ENCODE data around the gene NPDC1.

DNA sequence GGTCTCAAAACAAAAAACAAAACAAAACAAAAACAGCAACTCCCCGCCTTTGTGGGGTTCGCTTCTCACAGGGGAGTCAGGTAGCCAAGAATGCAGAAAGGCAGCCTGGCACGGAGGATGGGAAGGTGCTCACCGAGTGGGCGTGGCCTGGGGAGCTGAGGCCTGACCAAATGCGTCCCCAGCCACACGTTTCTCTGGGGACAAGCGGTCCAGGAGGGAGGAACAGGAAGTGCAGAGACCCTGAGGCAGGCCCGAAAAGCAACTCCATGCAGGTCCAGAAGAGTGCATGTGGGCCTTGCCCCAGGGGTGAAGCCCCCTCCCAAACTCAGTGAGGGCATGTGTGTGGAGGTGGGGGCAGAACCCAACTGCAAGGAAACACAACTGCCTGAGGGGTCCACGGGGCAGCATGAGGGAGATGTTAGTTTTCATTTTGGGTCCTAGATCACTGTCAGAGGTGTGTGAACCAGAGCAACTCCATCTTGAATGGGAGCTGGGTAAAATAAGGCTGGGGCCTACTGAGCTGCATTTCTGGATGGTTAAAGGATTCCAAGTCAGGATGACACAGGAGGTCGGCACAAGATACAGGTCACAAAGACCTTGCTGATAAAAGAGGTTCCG is 28.8 kb upstream of the NPDC1 start:
- TF ChIP-seq GATA3 (IDR thresholded peaks at IDR 0.05; ENCODE audit: low read depth, low read length) (no peak), GATA2 (IDR thresholded peaks at IDR 0.05; ENCODE audit: low read depth, low read length) (no peak)
